ENCODE results near the gene TGFB2.

The TGFB2 gene

DNA sequence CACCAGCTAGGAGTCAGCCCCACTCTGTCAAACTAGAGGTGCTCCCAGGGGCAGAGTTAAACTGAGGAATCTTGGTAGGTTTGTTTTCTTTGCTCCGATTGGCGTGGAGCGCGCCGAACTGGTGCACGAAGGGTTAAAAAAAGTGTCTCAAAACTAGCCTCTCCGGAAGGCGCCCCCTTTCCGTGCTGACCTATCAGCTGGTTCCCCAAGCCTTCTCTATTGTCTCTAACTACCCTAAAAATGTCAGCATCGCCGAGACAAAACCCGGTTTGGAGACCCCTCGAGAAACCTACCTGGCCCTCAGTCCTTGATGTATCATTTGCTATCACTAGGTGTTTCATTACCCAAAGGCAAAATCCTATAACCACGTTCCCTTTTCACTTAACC lies 2.2 kb downstream of the TGFB2 start:
- TF ChIP-seq, protein P1, sequence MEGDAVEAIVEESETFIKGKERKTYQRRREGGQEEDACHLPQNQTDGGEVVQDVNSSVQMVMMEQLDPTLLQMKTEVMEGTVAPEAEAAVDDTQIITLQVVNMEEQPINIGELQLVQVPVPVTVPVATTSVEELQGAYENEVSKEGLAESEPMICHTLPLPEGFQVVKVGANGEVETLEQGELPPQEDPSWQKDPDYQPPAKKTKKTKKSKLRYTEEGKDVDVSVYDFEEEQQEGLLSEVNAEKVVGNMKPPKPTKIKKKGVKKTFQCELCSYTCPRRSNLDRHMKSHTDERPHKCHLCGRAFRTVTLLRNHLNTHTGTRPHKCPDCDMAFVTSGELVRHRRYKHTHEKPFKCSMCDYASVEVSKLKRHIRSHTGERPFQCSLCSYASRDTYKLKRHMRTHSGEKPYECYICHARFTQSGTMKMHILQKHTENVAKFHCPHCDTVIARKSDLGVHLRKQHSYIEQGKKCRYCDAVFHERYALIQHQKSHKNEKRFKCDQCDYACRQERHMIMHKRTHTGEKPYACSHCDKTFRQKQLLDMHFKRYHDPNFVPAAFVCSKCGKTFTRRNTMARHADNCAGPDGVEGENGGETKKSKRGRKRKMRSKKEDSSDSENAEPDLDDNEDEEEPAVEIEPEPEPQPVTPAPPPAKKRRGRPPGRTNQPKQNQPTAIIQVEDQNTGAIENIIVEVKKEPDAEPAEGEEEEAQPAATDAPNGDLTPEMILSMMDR (IDR thresholded peaks at IDR 0.05; ENCODE audit: poor library complexity, severe bottlenecking), result no peak
- ATAC-seq (ENCODE audit: low read depth) (no peak), DNase-seq (ENCODE audit: low spot score) (no peak)
- Histone ChIP-seq H3K9me3 (ENCODE audit: severe bottlenecking) (no peaks in the 10 kb centered on the region), H3K27ac (ENCODE audit: poor library complexity, severe bottlenecking) (peak overlapping the region; percentile 75), H3K36me3 (ENCODE audit: low read depth) (no peaks in the 10 kb centered on the region), H3K4me1 (ENCODE audit: insufficient read depth, poor library complexity, severe bottlenecking) (peaks cover 13% of the 10 kb centered on the region), H3K4me3 (ENCODE audit: severe bottlenecking) (peak overlapping the region; percentile 53), H3K27me3 (ENCODE audit: insufficient read depth, poor library complexity, severe bottlenecking) (no peaks in the 10 kb centered on the region)

DNA sequence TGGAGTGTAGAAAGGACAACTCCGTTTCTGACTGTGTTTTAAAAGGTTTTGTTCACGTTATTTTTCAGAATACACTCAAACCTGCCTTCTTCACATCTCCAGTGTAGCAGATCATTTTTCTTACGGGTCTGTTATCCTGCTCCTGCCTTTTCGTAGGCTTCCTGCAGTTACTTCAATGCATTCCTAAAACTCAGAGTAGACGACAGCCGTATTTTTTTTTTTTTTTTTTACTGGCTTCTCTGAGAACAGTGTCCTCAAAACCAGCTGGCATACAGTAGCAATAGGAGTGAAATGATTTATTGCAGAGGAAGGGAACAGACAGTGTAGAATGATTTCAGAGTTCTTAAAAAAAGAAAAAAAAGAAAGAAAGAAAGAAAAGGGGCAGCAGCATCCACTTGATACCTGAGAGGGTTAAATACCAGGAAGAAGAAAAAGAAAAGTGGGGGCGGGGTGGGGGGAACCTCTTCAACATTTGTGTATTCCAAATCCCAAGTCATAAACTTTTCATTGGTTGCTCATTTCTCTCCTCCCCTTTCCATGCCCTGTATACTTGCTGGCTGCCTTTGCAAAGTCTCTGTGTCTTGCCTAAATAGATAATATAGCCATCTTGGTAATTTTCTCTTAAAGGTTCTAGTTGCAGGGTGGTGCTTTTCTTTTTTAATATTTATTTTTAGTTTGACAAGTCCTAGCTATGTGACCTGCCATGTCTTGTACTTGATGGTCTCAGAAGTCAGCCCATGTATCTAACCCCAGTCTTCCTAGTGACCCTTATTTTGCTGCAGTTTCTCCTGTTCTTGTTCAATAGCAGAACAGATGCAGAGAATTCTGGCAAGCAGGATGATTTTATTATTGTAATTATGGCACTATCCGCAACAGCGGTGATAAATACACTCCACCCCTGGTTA lies 2.8 kb downstream of the TGFB2 start:
- peak overlapping the region; percentile 75 for H3K27ac ChIP-seq (ENCODE audit: poor library complexity, severe bottlenecking)
- ATAC-seq (ENCODE audit: low read depth) (peak; percentile 30; the same call in 2 of the 3 replicates), DNase-seq (ENCODE audit: low spot score) (no peak)
- TF ChIP-seq, protein P1 (IDR thresholded peaks at IDR 0.05; ENCODE audit: poor library complexity, severe bottlenecking), result no peak
- peaks cover 13% of the 10 kb centered on the region for H3K4me1 ChIP-seq (ENCODE audit: insufficient read depth, poor library complexity, severe bottlenecking)
- H3K4me3 ChIP-seq (ENCODE audit: severe bottlenecking), result peak overlapping the region; percentile 53
- no peaks in the 10 kb centered on the region for H3K36me3 ChIP-seq (ENCODE audit: low read depth)
- H3K27me3 ChIP-seq (ENCODE audit: insufficient read depth, poor library complexity, severe bottlenecking), result no peaks in the 10 kb centered on the region
- H3K9me3 ChIP-seq (ENCODE audit: severe bottlenecking), result no peaks in the 10 kb centered on the region

DNA sequence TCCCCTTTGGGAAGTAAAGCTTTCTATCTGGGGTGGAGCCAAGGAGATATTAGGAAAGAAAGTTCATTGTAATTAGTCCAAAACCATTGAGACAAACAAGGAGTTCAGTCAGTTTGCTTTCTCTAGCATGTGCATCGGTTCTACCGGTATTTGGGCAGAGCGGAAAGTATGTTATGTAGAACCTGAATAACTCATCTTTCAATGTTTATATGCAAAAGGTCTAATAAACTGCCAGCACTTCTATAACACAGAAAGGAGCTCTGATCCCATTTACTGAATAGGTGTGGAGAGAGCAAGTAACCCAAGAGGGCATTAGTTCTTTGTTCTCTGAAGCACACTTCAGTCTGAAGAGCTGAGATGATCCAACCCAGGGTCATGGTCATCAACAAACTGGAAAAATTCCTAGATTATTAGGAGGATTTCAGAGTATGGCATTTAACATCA lies 3.5 kb downstream of the TGFB2 start:
- Histone ChIP-seq H3K4me1 (ENCODE audit: insufficient read depth, poor library complexity, severe bottlenecking) (peaks cover 13% of the 10 kb centered on the region), H3K4me3 (ENCODE audit: severe bottlenecking) (peak overlapping the region; percentile 53), H3K36me3 (ENCODE audit: low read depth) (no peaks in the 10 kb centered on the region), H3K9me3 (ENCODE audit: severe bottlenecking) (no peaks in the 10 kb centered on the region), H3K27me3 (ENCODE audit: insufficient read depth, poor library complexity, severe bottlenecking) (no peaks in the 10 kb centered on the region), H3K27ac (ENCODE audit: poor library complexity, severe bottlenecking) (peak overlapping the region; percentile 75)
- DNase-seq (ENCODE audit: low spot score), result no peak
- ATAC-seq (ENCODE audit: low read depth), result no peak
- TF ChIP-seq, protein P1 (IDR thresholded peaks at IDR 0.05; ENCODE audit: poor library complexity, severe bottlenecking), result no peak

DNA sequence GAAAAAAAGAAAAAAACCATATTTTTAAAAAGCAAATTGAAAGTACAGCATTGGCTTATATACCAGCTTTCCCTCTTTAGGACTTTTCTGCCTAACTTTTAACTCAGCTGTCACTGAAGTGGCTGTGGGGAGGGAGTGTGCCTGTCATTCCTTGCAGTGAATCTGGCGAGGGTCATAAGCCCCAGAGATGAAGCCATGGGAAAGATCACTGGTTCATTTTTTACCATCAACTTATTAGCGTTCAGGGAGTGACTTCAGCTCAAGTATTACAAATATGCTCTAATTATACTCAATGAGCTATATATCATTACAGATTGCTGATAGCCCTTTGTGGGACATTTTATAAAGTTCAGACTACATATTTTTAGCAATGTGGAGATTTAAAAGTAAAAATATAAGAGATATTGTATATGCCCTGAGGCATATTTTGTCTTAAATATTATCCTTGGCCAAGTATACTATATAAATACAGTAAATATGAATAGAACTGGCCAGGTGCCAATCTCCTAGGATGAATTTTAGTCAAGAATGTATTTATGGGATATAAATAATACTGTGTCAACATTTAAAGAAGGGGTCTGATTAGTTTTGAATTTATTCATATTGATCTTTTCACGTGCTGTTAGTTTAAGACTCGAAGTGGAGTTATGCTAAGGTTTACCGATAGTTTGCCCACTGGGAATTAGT lies 4.4 kb downstream of the TGFB2 start:
- no peak for ATAC-seq (ENCODE audit: low read depth)

More for the DNA sequence above, 4.4 kb downstream of the TGFB2 start:
- DNase-seq (ENCODE audit: low spot score), result no peak
- Histone ChIP-seq H3K4me1 (ENCODE audit: insufficient read depth, poor library complexity, severe bottlenecking) (peaks cover 10% of the 10 kb centered on the region), H3K9me3 (ENCODE audit: severe bottlenecking) (no peaks in the 10 kb centered on the region), H3K36me3 (ENCODE audit: low read depth) (no peaks in the 10 kb centered on the region), H3K27ac (ENCODE audit: poor library complexity, severe bottlenecking) (peak overlapping the region; percentile 75), H3K27me3 (ENCODE audit: insufficient read depth, poor library complexity, severe bottlenecking) (no peaks in the 10 kb centered on the region), H3K4me3 (ENCODE audit: severe bottlenecking) (no peak overlapping the region)
- TF ChIP-seq, protein P1 (IDR thresholded peaks at IDR 0.05; ENCODE audit: poor library complexity, severe bottlenecking), result no peak
